COR-L47 (cell line): ENCODE results near the gene KIF9.
"Not testable (repeated sequence)": the region's sequence is repeated elsewhere in the genome, so short reads cannot be mapped to it uniquely, and the experiment has no call there.

Experiments
- DNase-seq: peaks from one replicate; lab custom pipeline; 2025; lab: John Stamatoyannopoulos, UW

The KIF9 gene

GRCh38 chr3:47186285-47186684, 96.3 kb downstream of the KIF9 start:
- no peak for DNase-seq

GRCh38 chr3:47181685-47182084, 100.9 kb downstream of the KIF9 start:
- DNase-seq, result not testable (repeated sequence)

- DNase-seq, result not testable (repeated sequence)
Measured at GRCh38 chr3:47180011-47180410, 102.6 kb downstream of the KIF9 start.
